NB4 (cell line): ENCODE results near the gene SEC31A.

Experiments
- CTCF ChIP-seq: IDR thresholded peaks from one replicate; pipeline ENCODE4 v1.5.1; 2012; ENCODE audit warnings: low read depth, low read length
- MYC ChIP-seq: IDR thresholded peaks from 2 replicates; pipeline ENCODE4 v1.6.1; 2011; ENCODE audit warnings: low read depth, low read length
- POLR2A ChIP-seq: IDR thresholded peaks from 2 replicates; pipeline ENCODE4 v1.6.1; 2011; ENCODE audit warnings: mild to moderate bottlenecking; ENCODE audit not compliant: insufficient read length; ENCODE audit errors: extremely low read depth

GRCh38 chr4:82919386-82919785 lies 28.4 kb upstream of the SEC31A start:
- TF ChIP-seq MYC (no peak), POLR2A (no peak), CTCF (no peak)
